ENCODE data around the gene TP73. TPM values are rescaled to one million over a fixed set of nuclear protein-coding genes. Genes with fewer than 3 reads are reported as not detected.

The TP73 gene
- total RNA-seq, 1 donor from 2014 or later, result 13.0 TPM

DNA sequence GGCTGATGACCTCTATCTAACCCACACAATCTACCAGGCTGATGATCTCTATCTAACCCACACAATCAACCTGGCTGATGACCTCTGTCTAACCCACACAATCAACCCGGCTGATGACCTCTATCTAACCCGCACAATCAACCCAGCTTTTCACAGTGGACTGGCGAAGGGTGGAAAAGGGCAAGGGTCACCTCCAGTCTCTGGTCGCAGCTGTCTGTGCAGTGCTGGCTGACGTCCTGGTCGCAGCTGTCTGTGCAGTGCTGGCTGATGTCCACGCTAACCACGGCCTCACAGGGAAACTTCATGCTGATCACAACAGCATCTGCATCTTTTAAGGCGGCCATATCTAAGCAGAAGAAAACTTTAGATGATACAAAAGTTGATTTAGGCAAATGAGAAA, 87.7 kb downstream of the TP73 start:
- Mint-ChIP-seq H3K9me3 (ENCODE audit: unreplicated experiment) (peaks cover 9% of the 10 kb centered on the region), H3K36me3 (ENCODE audit: unreplicated experiment) (no peaks in the 10 kb centered on the region)

DNA sequence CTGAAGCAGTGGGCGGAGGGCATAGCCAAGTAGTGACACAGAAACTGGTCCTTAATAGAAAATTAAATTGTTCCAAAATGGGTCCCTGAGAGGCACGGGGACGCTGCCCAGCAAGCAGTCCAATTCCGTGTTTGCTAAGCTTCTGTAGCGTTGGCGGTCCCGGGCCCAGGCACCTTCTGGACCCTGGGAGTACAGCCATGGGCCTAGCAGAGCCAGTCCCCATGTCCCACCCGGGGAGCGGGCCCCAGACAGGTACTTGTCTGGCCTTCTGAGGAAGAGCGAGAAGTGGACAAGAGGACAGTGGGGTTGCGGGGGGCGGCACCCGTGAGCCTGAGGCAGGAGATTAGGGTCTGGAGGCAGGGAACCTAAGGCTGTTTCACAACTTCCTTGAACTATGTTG, 88.4 kb downstream of the TP73 start:
- no peak overlapping the region for H3K27ac Mint-ChIP-seq (ENCODE audit: unreplicated experiment)
- peaks cover 8% of the 10 kb centered on the region for H3K9me3 Mint-ChIP-seq (ENCODE audit: unreplicated experiment)
- no peaks in the 10 kb centered on the region for H3K36me3 Mint-ChIP-seq (ENCODE audit: unreplicated experiment)
- peaks cover 3% of the 10 kb centered on the region for H3K27me3 Mint-ChIP-seq (ENCODE audit: unreplicated experiment)
- H3K4me1 Mint-ChIP-seq (ENCODE audit: low read depth, unreplicated experiment), result peaks cover 19% of the 10 kb centered on the region
- DNase-seq, result no peak
- TF ChIP-seq CTCF (IDR thresholded peaks at IDR 0.05; ENCODE audit: partially characterized antibody, unreplicated experiment), result no peak
- H3K4me3 Mint-ChIP-seq (ENCODE audit: unreplicated experiment), result no peak overlapping the region

More for the DNA sequence above, 87.7 kb downstream of the TP73 start:
- H3K4me1 Mint-ChIP-seq (ENCODE audit: low read depth, unreplicated experiment), result peaks cover 16% of the 10 kb centered on the region
- no peak for TF ChIP-seq CTCF (IDR thresholded peaks at IDR 0.05; ENCODE audit: partially characterized antibody, unreplicated experiment)
- no peak overlapping the region for H3K27ac Mint-ChIP-seq (ENCODE audit: unreplicated experiment)
- H3K4me3 Mint-ChIP-seq (ENCODE audit: unreplicated experiment), result no peak overlapping the region
- no peak for DNase-seq
- H3K27me3 Mint-ChIP-seq (ENCODE audit: unreplicated experiment), result peaks cover 7% of the 10 kb centered on the region

DNA sequence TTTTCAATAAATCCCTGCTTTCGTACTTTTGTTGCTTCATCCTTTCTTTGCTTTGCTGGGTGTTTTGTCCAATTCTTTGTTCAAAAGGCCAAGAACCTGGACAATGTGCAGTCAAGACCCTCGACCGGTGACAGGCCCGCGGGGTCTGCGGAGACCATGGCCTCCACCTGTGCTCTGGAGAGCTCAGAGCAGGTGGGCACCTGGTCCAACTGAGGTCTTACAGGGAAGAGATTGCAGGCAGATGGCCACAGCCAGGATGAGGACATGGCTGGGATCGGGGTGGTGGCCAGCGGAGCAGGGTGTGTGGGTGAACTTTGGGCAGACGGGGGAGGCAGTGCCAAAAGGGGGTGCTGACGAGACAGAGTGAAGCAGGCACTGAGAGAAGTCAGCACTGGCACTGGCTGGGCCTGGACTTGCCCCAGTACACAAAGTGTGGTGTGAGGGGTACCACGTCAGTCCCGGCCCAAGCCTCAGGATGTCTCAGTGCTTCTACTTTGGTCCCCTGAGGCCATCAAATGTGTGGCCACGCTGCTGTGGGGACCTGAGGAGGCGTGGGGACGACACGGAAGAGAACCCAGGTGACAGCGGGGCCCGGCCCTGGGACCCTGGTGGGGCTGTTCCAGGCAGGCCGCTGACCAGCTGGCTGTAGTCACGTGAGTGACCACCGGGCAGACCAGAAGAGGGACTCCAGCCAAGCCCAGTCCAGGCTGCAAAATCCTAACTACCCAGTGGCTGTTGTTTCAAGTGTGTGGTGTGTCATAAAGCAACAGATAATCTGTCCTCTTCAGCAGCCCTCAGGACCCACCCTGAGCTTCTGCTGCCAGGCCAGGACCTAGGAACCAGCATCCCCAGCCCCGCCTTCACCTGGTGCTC, 89.5 kb downstream of the TP73 start:
- TF ChIP-seq CTCF (IDR thresholded peaks at IDR 0.05; ENCODE audit: partially characterized antibody, unreplicated experiment), result no peak
- Mint-ChIP-seq H3K27ac (ENCODE audit: unreplicated experiment) (no peak overlapping the region), H3K4me3 (ENCODE audit: unreplicated experiment) (no peak overlapping the region)

GRCh38 chr1:3742439-3743298, 90.4 kb downstream of the TP73 start:
- Mint-ChIP-seq H3K27ac (ENCODE audit: unreplicated experiment) (no peak overlapping the region), H3K4me3 (ENCODE audit: unreplicated experiment) (no peak overlapping the region), H3K4me1 (ENCODE audit: low read depth, unreplicated experiment) (peaks cover 11% of the 10 kb centered on the region), H3K36me3 (ENCODE audit: unreplicated experiment) (no peaks in the 10 kb centered on the region), H3K9me3 (ENCODE audit: unreplicated experiment) (peaks cover 4% of the 10 kb centered on the region), H3K27me3 (ENCODE audit: unreplicated experiment) (peaks cover 4% of the 10 kb centered on the region)
- no peak for DNase-seq
- no peak for TF ChIP-seq CTCF (IDR thresholded peaks at IDR 0.05; ENCODE audit: partially characterized antibody, unreplicated experiment)

More for the DNA sequence above, 89.5 kb downstream of the TP73 start:
- H3K27me3 Mint-ChIP-seq (ENCODE audit: unreplicated experiment), result peaks cover 4% of the 10 kb centered on the region
- peaks cover 16% of the 10 kb centered on the region for H3K4me1 Mint-ChIP-seq (ENCODE audit: low read depth, unreplicated experiment)
- peaks cover 4% of the 10 kb centered on the region for H3K9me3 Mint-ChIP-seq (ENCODE audit: unreplicated experiment)
- H3K36me3 Mint-ChIP-seq (ENCODE audit: unreplicated experiment), result no peaks in the 10 kb centered on the region
- DNase-seq, result no peak

Data from glutamatergic neuron (in vitro differentiated cells).